Measurements from ENCODE around the gene WDR45B. TPM values are rescaled to one million over a fixed set of nuclear protein-coding genes. Genes with fewer than 3 reads are reported as not detected.

WDR45B gene
- polyA plus RNA-seq, 3 donors from 2014 or later: 34.3 to 65.5 (median 48.9) TPM

DNA sequence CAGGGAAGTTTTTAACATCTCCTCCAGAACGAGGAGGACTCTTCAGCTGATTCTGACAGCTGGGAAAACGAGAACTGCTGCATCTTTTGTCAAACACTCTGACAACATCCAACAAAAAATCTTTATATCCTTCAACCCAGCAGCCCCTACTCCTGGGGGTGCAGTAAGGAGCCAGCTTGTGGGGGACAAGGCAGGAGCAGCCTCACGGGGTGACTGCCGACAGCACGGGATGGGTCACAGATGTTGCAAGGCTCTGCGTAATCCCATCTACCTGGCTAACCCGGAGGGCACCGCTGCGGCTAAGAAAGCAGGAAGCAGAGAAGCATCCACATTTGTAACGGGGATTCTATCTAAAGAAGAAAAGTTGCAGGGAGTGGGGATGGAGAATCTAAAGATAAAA is 28.6 kb downstream of the WDR45B start:
- H3K36me3 Mint-ChIP-seq: peaks cover 13 to 43% (median 21%) of the 10 kb centered on the region in 3 donors
- H3K27ac Mint-ChIP-seq: no peak overlapping the region
- H3K27me3 Mint-ChIP-seq (ENCODE audit: low read depth in 3 of 3): peaks cover 0 to 6% (median 5%) of the 10 kb centered on the region in 3 donors
- H3K9me3 Mint-ChIP-seq: no peaks in the 10 kb centered on the region
- no peak overlapping the region for H3K4me3 Mint-ChIP-seq
- DNase-seq: no peak
- H3K4me1 Mint-ChIP-seq: no peaks in the 10 kb centered on the region

DNA sequence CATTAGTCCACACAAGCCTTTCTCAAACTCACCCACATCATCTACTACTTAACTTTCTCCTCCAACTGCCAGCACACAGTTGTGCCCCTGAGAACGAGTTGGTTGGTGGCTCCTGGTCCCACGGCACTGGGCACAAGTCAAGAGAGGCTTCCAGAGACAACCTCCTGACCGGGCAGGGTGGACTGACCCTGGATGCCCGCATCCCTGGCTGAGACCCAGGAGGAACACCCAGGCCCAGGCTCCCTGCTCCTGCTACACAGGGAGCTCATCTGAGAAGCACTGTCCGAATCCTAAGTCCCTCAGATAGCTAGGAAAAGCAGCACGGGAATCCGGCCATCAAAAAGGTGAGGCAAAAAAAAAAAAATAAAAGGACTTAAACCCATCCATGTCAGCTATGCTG is 29.0 kb downstream of the WDR45B start:
- H3K27ac Mint-ChIP-seq: no peak overlapping the region

DNA sequence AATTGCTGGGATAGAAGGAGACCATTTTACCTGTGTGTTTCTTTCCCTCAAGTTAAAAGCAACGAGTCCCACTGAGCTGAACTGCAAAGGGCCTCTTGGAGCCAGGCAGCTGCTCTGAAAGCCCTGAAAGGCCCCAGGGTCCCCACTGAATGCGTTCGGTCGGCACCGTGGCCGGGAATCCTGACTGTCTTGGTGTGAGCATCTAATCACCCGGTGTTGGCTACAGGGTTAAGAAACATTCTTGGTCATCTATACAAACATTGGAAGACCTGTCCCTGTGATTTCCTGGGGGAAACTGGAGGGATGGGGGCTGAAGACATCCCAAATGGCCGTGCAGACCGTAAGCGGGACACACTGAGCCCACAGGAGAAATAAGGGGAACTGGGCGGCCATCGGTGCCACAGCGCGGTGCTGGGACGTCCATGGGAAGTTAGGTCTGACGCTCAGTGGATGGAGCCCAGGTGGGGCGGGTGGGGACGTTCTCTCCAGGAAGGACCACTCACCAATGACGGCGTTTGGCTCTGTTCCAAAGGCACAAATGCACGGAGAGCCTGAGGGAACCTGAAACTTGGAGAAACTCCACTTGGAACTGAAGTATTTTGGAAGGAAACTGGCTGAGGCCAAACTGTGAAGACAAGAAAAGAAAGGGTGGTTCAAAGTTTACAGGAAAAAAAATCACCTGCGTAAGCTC is 32.1 kb downstream of the WDR45B start:
- peaks cover 16 to 34% (median 20%) of the 10 kb centered on the region in 3 donors for H3K36me3 Mint-ChIP-seq
- H3K27ac Mint-ChIP-seq: peak overlapping the region in 1 of 6 donors; percentile 83
- H3K4me3 Mint-ChIP-seq: no peak overlapping the region
- no peaks in the 10 kb centered on the region for H3K4me1 Mint-ChIP-seq
- H3K9me3 Mint-ChIP-seq: no peaks in the 10 kb centered on the region
- peaks cover 0 to 4% (median 3%) of the 10 kb centered on the region in 3 donors for H3K27me3 Mint-ChIP-seq (ENCODE audit: low read depth in 3 of 3)
- no peak for DNase-seq

More for the DNA sequence above, 29.0 kb downstream of the WDR45B start:
- H3K27me3 Mint-ChIP-seq (ENCODE audit: low read depth in 3 of 3): peaks cover 0 to 5% (median 5%) of the 10 kb centered on the region in 3 donors
- peaks cover 16 to 46% (median 25%) of the 10 kb centered on the region in 3 donors for H3K36me3 Mint-ChIP-seq
- H3K4me3 Mint-ChIP-seq: no peak overlapping the region
- no peak for DNase-seq
- H3K4me1 Mint-ChIP-seq: no peaks in the 10 kb centered on the region
- no peaks in the 10 kb centered on the region for H3K9me3 Mint-ChIP-seq

DNA sequence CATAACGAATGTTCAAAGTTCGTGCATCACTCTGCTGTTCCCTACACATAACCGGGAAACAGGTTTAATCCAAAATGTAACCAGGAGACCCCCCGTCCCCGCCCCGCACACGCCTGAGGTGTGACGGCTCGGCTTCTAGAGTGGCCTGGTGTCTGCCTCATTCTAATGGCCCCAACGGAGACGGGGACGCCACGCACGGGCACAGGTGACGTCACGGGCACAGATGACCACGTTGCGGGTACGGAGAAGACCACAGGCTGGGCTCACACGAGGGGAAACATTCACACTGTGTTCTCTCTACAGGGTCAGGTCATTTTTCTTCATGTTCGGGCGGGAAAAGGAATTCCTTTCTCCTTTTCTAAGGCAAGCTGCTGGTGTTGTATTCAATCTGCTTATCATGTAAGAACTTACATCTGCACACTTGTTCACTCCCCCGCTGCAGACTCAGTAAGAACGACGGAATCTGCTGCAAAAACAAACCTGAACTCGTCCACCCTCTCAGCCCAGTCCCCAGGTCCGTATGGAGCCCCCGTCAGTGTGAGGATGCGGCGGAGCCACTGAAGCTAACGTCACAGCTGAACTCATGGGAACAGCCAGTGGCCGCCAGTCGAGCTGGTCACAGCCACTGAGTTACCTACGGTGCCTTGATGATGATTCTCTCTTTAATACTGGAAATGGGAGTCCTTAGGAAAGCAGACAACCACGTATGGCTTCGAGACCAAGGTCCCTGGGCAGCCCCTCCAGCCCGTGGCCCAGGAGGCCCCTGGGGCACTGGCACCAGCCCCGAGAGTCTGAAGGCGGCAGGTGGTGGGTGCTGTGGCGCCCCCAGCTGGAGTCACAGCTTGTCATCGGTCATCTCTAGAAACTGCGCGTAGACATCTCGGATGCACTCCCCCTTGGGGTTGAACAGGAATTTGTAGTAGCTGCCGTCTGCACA is 32.9 kb downstream of the WDR45B start:
- H3K4me3 Mint-ChIP-seq: no peak overlapping the region
- H3K4me1 Mint-ChIP-seq: no peaks in the 10 kb centered on the region
- H3K27ac Mint-ChIP-seq: no peak overlapping the region
- H3K9me3 Mint-ChIP-seq: no peaks in the 10 kb centered on the region
- H3K36me3 Mint-ChIP-seq: peaks cover 16 to 34% (median 16%) of the 10 kb centered on the region in 3 donors
- peaks cover 0 to 4% (median 2%) of the 10 kb centered on the region in 3 donors for H3K27me3 Mint-ChIP-seq (ENCODE audit: low read depth in 3 of 3)
- DNase-seq: no peak

DNA sequence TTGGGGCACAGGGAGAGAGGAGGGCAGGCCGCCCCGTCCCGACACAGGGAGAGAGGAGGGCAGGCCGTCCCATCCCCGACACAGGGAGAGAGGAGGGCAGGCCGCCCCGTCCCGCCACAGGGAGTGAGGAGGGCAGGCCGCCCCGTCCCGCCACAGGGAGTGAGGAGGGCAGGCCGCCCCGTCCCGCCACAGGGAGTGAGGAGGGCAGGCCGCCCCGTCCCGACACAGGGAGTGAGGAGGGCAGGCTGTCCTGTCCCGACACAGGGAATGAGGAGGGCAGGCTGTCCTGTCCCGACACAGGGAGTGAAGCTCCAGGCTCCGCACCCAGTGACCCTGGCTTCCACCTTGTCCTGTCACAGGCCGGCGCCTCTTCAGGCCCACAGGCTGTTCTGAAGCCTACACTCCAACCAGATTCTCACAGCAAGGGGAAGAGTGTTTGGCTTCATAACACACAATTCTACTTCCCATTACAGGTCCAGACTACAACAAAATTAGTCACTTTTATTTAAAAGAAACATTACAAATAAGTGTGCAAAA is 34.1 kb downstream of the WDR45B start:
- Mint-ChIP-seq H3K4me3 (no peak overlapping the region), H3K27me3 (ENCODE audit: low read depth in 3 of 3) (peaks cover 0 to 2% (median 1%) of the 10 kb centered on the region in 3 donors), H3K36me3 (peaks cover 15 to 36% (median 23%) of the 10 kb centered on the region in 3 donors), H3K9me3 (no peaks in the 10 kb centered on the region), H3K4me1 (no peaks in the 10 kb centered on the region), H3K27ac (peak overlapping the region in 1 of 6 donors; percentile 63)
- DNase-seq: no peak

DNA sequence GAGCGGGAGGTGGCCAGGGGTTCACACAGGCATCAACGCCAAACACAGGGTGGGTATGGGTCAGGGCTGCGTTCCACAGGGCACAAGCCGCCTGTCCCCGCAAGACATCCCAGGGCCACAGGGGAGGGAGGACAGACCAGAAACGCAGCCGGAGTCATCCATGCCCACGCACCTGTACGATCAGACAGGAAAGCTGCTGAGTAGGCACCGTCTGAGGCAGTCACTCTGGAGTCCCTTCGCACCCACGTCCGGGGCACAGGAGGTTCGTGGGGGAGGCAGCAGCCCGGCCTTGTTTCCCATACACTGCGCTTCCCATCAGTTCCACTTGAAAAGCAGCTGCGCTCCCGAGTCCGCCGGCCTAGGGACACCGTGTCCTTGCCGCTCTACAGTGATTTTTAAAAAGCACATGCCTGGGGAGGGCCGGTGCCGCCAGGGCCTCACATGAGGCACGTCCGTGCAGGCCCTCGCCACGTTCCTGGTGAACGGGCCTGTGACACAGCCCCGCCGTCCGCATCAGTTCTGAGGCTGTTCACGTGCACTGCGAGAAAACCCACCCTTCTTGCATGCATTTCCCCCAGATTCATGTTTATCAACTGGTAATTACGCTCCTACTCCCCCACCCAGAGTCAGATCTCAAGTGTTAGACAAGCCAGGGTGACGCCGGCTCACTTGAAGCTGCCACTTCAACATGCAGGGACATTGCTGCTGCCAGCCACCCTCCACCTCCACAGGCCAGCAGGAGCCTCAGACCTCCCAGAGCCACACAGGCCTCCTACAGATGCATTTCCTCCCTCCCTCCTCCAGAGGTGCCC is 34.8 kb downstream of the WDR45B start:
- no peak overlapping the region for H3K27ac Mint-ChIP-seq
- no peaks in the 10 kb centered on the region for H3K4me1 Mint-ChIP-seq
- H3K36me3 Mint-ChIP-seq: peaks cover 10 to 33% (median 18%) of the 10 kb centered on the region in 3 donors
- no peaks in the 10 kb centered on the region for H3K9me3 Mint-ChIP-seq
- H3K27me3 Mint-ChIP-seq (ENCODE audit: low read depth in 3 of 3): peaks cover 0 to 1% (median 1%) of the 10 kb centered on the region in 3 donors
- no peak for DNase-seq
- no peak overlapping the region for H3K4me3 Mint-ChIP-seq

DNA sequence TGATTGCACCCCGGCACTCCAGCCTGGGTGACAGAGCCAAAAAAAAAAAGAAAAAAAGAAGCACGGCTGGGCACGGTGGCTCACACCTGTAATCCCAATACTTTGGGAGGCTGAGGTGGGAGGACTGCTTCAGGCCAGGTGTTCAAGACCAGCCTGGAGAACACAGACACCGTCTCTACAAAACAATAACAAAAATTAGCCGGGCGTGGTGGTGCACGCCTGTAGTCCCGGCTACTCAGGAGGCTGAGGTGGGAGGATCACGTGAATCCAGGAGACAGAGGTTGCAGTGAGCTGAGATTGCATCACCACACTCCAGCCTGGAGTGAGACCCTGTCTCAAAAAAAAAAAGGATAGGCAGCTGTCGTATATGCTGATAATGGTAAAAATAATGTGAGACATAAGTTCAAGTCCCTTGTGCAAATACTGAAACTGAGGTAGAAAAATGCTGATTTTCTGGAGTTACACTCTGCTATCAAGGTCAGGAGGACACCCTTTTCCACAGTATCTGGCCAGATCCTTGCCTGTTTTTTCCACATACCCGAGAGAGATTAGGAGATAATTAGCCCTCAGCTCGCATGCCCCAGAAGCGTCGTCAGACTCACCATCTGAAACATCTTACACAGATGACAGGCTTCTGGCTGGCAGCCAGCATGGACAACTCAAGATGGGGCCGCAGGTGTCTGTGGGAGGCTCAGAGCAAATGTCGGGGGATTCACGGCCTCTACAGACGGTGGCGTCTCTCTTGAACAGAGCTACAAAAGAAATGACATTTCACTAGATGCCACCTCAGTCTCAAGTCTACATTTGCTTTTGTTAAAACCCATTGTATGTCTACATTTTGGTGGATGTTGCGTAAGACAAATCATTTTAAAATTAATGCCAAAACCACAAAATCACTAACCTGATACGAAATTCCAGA is 36.8 kb downstream of the WDR45B start:
- peaks cover 12 to 26% (median 18%) of the 10 kb centered on the region in 3 donors for H3K36me3 Mint-ChIP-seq

DNA sequence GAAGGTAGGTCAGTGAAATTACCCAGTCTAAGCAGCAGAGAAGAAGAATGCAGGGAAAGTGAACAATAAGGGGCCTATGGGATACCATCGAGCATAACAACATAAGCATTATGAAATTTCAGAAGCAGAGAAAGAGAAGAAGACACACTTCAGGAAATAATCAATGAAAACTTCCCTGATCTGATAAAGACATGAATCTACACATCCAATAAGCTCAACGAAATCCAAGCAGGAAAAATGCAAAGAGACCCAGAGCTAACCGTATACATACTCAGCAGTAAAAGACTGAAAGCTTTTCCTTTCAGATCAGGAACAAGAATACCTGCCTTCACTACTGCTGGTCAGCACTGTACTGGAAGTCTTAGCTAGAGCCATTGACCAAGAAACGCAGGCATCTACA is 38.6 kb downstream of the WDR45B start:
- H3K4me1 Mint-ChIP-seq: no peaks in the 10 kb centered on the region
- peak overlapping the region in 3 of 6 donors; percentile 18 to 48 (median 43) for H3K27ac Mint-ChIP-seq
- peaks cover 11 to 31% (median 12%) of the 10 kb centered on the region in 3 donors for H3K36me3 Mint-ChIP-seq
- no peak overlapping the region for H3K4me3 Mint-ChIP-seq
- H3K27me3 Mint-ChIP-seq (ENCODE audit: low read depth in 3 of 3): no peaks in the 10 kb centered on the region
- no peak for DNase-seq
- H3K9me3 Mint-ChIP-seq: no peaks in the 10 kb centered on the region

More for the DNA sequence above, 36.8 kb downstream of the WDR45B start:
- Mint-ChIP-seq H3K27me3 (ENCODE audit: low read depth in 3 of 3) (peaks cover 0 to 1% (median 1%) of the 10 kb centered on the region in 3 donors), H3K9me3 (no peaks in the 10 kb centered on the region), H3K27ac (no peak overlapping the region), H3K4me1 (no peaks in the 10 kb centered on the region), H3K4me3 (no peak overlapping the region)
- no peak for DNase-seq

DNA sequence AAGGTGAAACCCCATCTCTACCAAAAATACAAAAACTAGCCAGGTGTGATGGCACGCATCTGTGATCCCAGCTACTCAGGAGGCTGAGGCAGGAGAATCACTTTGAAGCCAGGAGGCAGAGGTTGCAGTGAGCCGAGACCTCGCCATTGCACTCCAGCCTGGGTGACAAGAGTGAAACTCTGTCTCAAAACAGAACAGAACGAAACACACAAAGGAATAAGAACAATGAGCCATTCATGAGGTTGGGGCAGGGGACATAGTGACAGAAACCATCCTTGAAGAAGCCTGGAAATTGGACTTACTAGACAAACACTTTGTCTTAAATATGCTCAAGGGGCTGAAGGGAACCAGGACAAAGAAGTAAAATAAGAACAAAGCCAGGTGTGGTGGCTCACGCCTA is 39.4 kb downstream of the WDR45B start:
- no peak for DNase-seq
- no peaks in the 10 kb centered on the region for H3K9me3 Mint-ChIP-seq
- peak overlapping the region in 2 of 6 donors; percentile 38 to 43 for H3K27ac Mint-ChIP-seq
- peaks cover 8 to 36% (median 13%) of the 10 kb centered on the region in 3 donors for H3K36me3 Mint-ChIP-seq
- H3K4me3 Mint-ChIP-seq: no peak overlapping the region
- H3K4me1 Mint-ChIP-seq: peaks cover 0 to 5% of the 10 kb centered on the region in 2 donors
- H3K27me3 Mint-ChIP-seq (ENCODE audit: low read depth in 3 of 3): peaks cover 0 to 4% (median 2%) of the 10 kb centered on the region in 3 donors

DNA sequence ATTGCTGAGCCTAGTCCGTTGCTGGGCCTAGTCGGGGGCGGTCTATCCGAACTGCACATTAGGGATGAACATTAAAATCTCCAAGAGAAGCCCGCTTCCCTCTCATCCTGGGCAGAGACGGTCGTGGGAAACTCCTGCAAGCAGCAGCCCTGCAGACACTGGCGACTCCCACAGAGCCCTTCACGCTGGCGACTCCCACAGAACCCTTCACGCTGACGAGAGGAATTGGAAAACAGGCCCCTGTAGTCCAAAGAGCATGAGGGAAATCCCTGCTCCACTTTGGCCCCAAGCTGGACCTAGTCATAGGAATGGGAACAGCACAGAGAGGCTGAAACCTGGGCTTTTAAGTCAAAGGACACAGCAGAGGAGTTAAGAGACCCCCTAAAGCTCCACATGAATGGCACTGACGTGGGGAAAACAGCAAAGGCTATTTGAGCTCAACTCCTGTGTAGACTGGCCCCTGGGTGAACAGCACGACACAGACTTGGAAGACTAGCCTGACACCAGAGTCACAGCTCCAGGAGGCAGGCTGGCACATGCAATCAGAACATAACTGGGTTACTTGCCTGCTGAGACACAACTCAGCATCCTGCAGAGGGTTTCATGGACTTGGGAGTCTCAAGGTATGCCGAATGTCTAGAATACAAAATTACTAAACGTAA is 42.2 kb downstream of the WDR45B start:
- Mint-ChIP-seq H3K27ac (peak overlapping the region in 3 of 6 donors; percentile 28 to 90 (median 71)), H3K27me3 (ENCODE audit: low read depth in 3 of 3) (peaks cover 0 to 6% (median 2%) of the 10 kb centered on the region in 3 donors), H3K4me3 (no peak overlapping the region), H3K4me1 (peaks cover 0 to 9% of the 10 kb centered on the region in 2 donors), H3K9me3 (no peaks in the 10 kb centered on the region), H3K36me3 (peaks cover 14 to 54% (median 28%) of the 10 kb centered on the region in 3 donors)
- DNase-seq: no peak

DNA sequence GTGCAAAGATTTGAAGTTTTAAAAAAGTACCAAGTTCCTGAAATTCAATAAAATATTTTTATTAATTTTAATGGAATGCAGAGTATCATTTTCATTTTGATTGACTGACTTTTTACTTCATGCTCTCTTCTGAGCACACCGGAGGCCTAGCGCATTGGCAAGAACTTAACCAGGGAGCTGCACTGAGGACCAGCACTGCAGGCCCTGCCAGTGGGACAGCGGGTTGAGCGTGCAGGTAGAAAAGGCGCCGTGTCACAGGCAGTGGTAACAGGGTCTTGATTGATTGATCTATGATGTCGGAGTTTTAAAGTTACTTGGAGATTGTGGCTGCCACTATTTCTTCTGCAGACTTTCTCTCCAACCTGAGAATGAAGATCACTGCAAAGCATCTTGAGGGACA is 43.7 kb downstream of the WDR45B start:
- Mint-ChIP-seq H3K4me3 (peak overlapping the region in 1 of 5 donors; percentile 72), H3K27ac (peak overlapping the region in 5 of 6 donors; percentile 80 to 91 (median 84)), H3K9me3 (no peaks in the 10 kb centered on the region), H3K27me3 (ENCODE audit: low read depth in 3 of 3) (peaks cover 0 to 6% (median 2%) of the 10 kb centered on the region in 3 donors), H3K36me3 (peaks cover 8 to 52% (median 28%) of the 10 kb centered on the region in 3 donors), H3K4me1 (peaks cover 0 to 10% of the 10 kb centered on the region in 2 donors)
- no peak for DNase-seq

All from immature natural killer cell (primary cell).